Endometrium (tissue), 2 donors: ENCODE data around the gene DES.
A peak's percentile ranks its signal among the peaks of the same experiment; 100 is the strongest.
"Not testable (repeated sequence)": the region's sequence is repeated elsewhere in the genome, so short reads cannot be mapped to it uniquely, and the experiment has no call there.

Source experiments
- FAIRE-seq: peaks from 2 replicates; lab custom pipeline; 2012; peaks lifted over from hg19 to GRCh38; lab: Jason Lieb, UNC
- donor health status: control.
- donor health status: control.

DES gene

GRCh38 chr2:219400562-219400961 is 17.6 kb upstream of the DES start:
- FAIRE-seq = no peak

- FAIRE-seq = no peak
Observed at GRCh38 chr2:219401606-219402005, 16.6 kb upstream of the DES start.

- FAIRE-seq = peak; percentile 81
Observed at GRCh38 chr2:219402665-219403515, 15.3 kb upstream of the DES start.

GRCh38 chr2:219403861-219404260 is 14.3 kb upstream of the DES start:
- FAIRE-seq = no peak

GRCh38 chr2:219404291-219404910 is 13.8 kb upstream of the DES start:
- FAIRE-seq = no peak

GRCh38 chr2:219404954-219405353 is 13.2 kb upstream of the DES start:
- no peak for FAIRE-seq

- no peak for FAIRE-seq
Observed at GRCh38 chr2:219405451-219405850, 12.7 kb upstream of the DES start.

- FAIRE-seq = no peak
Observed at GRCh38 chr2:219405958-219406860, 12.0 kb upstream of the DES start.

GRCh38 chr2:219406861-219407230 is 11.3 kb upstream of the DES start:
- no peak for FAIRE-seq

- not testable (repeated sequence) for FAIRE-seq
Observed at GRCh38 chr2:219407343-219407742, 10.8 kb upstream of the DES start.

- FAIRE-seq = no peak
Observed at GRCh38 chr2:219408204-219408603, 10.0 kb upstream of the DES start.

- no peak for FAIRE-seq
Observed at GRCh38 chr2:219408631-219409030, 9.5 kb upstream of the DES start.

GRCh38 chr2:219409619-219410018 is 8.6 kb upstream of the DES start:
- FAIRE-seq = no peak

- no peak for FAIRE-seq
Observed at GRCh38 chr2:219410390-219410789, 7.8 kb upstream of the DES start.

- no peak for FAIRE-seq
Observed at GRCh38 chr2:219414857-219415256, 3.3 kb upstream of the DES start.

- FAIRE-seq = no peak
Observed at GRCh38 chr2:219415580-219416234, 2.5 kb upstream of the DES start.

GRCh38 chr2:219416235-219416602 is 2.0 kb upstream of the DES start:
- no peak for FAIRE-seq

- FAIRE-seq = no peak
Observed at GRCh38 chr2:219416938-219417337, 1.2 kb upstream of the DES start.

GRCh38 chr2:219417374-219417773 is 803 bp upstream of the DES start:
- no peak for FAIRE-seq

- no peak for FAIRE-seq
Observed at GRCh38 chr2:219419012-219419324, 791 bp downstream of the DES start.

GRCh38 chr2:219419331-219420197 is 1.4 kb downstream of the DES start:
- FAIRE-seq = no peak

GRCh38 chr2:219420687-219421086 is 2.5 kb downstream of the DES start:
- FAIRE-seq = no peak
